Uterus (tissue), 4 donors: ENCODE measurements around the gene HOXA11. TPM values are rescaled to one million over a fixed set of nuclear protein-coding genes. Genes with fewer than 3 reads are reported as not detected.

Experiments
- DNase-seq, 2 donors: peaks; one replicate each; pipeline ENCODE4 v3.0.0-alpha.2; 2019 to 2020
- H3K27ac ChIP-seq, 2 donors: fragments of 200-600 bp; sonication (generic); 1 replicate in 1 of 2; 2 replicates in 1 of 2; pipeline ENCODE4 v1.5.1; 2016 to 2018
- H3K27me3 ChIP-seq, 2 donors: fragments of 200-600 bp; sonication (generic); one replicate each; pipeline ENCODE4 v1.5.1; 2018 to 2019; ENCODE audit warnings: control low read depth in 1 of 2
- H3K36me3 ChIP-seq, 2 donors: fragments of 200-600 bp; sonication (generic); one replicate each; pipeline ENCODE4 v1.5.1; 2019; ENCODE audit warnings: control low read depth in 1 of 2
- H3K4me1 ChIP-seq, 2 donors: fragments of 200-600 bp; sonication (generic); one replicate each; pipeline ENCODE4 v1.5.1; 2018 to 2019; ENCODE audit warnings: control low read depth in 1 of 2
- H3K4me3 ChIP-seq, 2 donors: fragments of 200-600 bp; sonication (generic); 1 replicate in 1 of 2; 2 replicates in 1 of 2; pipeline ENCODE4 v1.5.1; 2018 to 2019; ENCODE audit warnings: mild to moderate bottlenecking in 1 of 2
- H3K9me3 ChIP-seq, 2 donors: fragments of 200-600 bp; sonication (generic); one replicate each; pipeline ENCODE4 v1.5.1; 2019; ENCODE audit warnings: control low read depth in 1 of 2
- CTCF ChIP-seq, 4 experiments: fragments of 200-600 bp in 2 of 4; fragments of 450-650 bp in 2 of 4; sonication (generic) in 2 of 4; IDR thresholded peaks; one replicate each; pipeline ENCODE4 v1.5.1; 2016 to 2019; ENCODE audit warnings: antibody characterized with exemption in 4 of 4, mild to moderate bottlenecking in 2 of 4, moderate library complexity in 1 of 4
- POLR2A ChIP-seq, 2 donors: fragments of 450-650 bp; IDR thresholded peaks; one replicate each; pipeline ENCODE4 v1.6.1; 2016; ENCODE audit warnings: antibody characterized with exemption in 2 of 2, mild to moderate bottlenecking in 1 of 2, moderate library complexity in 1 of 2
- intact Hi-C: fragments of 100-400 bp; cut with DNase I; formaldehyde crosslinking; loops from one replicate; pipeline ENCODE4 v1.15.1; 2023; ENCODE audit warnings: low total_unique reads
- total RNA-seq, 4 donors: library from RNA; depleted of rRNA in 3 of 4; stranded (reverse); fragments of >200 nt in 3 of 4; gene quantifications; one replicate each; pipeline versions ENCODE4 v1.1.0 to v1.2.4, GENCODE V29; 2014 to 2023
- donor health status: DM: yes; HTN: yes; CAD: no.

HOXA11 gene
- total RNA-seq, 4 donors from 2014 or later, result 32.4 to 82.0 (median 57.8) TPM

- no peaks in the 10 kb centered on the region for H3K9me3 ChIP-seq
- H3K27ac ChIP-seq, result peak overlapping the region in 1 of 2 donors; percentile 64
- no peaks in the 10 kb centered on the region for H3K27me3 ChIP-seq
- intact Hi-C loops, result no loop called here
- H3K36me3 ChIP-seq, result no peaks in the 10 kb centered on the region
- no peak overlapping the region for H3K4me3 ChIP-seq
- no peak for DNase-seq
- peaks cover 0 to 3% of the 10 kb centered on the region in 2 donors for H3K4me1 ChIP-seq
- no peak for TF ChIP-seq POLR2A (IDR thresholded peaks at IDR 0.05)
Measured at GRCh38 chr7:27138472-27138871, 46.6 kb downstream of the HOXA11 start.

GRCh38 chr7:27137640-27138315, 47.3 kb downstream of the HOXA11 start:
- no peak for DNase-seq
- no peaks in the 10 kb centered on the region for H3K27me3 ChIP-seq
- H3K27ac ChIP-seq, result peak overlapping the region; percentile 38 to 64
- no peaks in the 10 kb centered on the region for H3K9me3 ChIP-seq
- H3K4me3 ChIP-seq, result no peak overlapping the region
- intact Hi-C loops, result no loop called here
- H3K4me1 ChIP-seq, result peaks cover 0 to 3% of the 10 kb centered on the region in 2 donors
- no peak for TF ChIP-seq CTCF (IDR thresholded peaks at IDR 0.05)
- TF ChIP-seq POLR2A (IDR thresholded peaks at IDR 0.05), result no peak
- H3K36me3 ChIP-seq, result no peaks in the 10 kb centered on the region

- DNase-seq, result peak; percentile 59 to 74
- TF ChIP-seq POLR2A (IDR thresholded peaks at IDR 0.05) (no peak), CTCF (IDR thresholded peaks at IDR 0.05) (no peak)
- H3K27me3 ChIP-seq, result no peaks in the 10 kb centered on the region
- H3K9me3 ChIP-seq, result no peaks in the 10 kb centered on the region
- H3K4me1 ChIP-seq, result peaks cover 0 to 3% of the 10 kb centered on the region in 2 donors
- intact Hi-C loops, result no loop called here
- H3K4me3 ChIP-seq, result no peak overlapping the region
- peak overlapping the region in 1 of 2 donors; percentile 45 for H3K27ac ChIP-seq
- H3K36me3 ChIP-seq, result no peaks in the 10 kb centered on the region
Measured at GRCh38 chr7:27134392-27134791, 50.6 kb downstream of the HOXA11 start.

GRCh38 chr7:27133409-27134231, 51.4 kb downstream of the HOXA11 start:
- Histone ChIP-seq H3K27ac (peak overlapping the region; percentile 4 to 45), H3K4me3 (no peak overlapping the region), H3K4me1 (peaks cover 0 to 3% of the 10 kb centered on the region in 2 donors), H3K36me3 (no peaks in the 10 kb centered on the region), H3K27me3 (no peaks in the 10 kb centered on the region), H3K9me3 (no peaks in the 10 kb centered on the region)
- TF ChIP-seq POLR2A (IDR thresholded peaks at IDR 0.05), result no peak
- no peak for TF ChIP-seq CTCF (IDR thresholded peaks at IDR 0.05)
- DNase-seq, result no peak
- intact Hi-C loops, result no loop called here

GRCh38 chr7:27132978-27133377, 52.1 kb downstream of the HOXA11 start:
- Histone ChIP-seq H3K4me3 (no peak overlapping the region), H3K4me1 (peaks cover 0 to 3% of the 10 kb centered on the region in 2 donors), H3K36me3 (no peaks in the 10 kb centered on the region), H3K9me3 (no peaks in the 10 kb centered on the region), H3K27me3 (no peaks in the 10 kb centered on the region), H3K27ac (peak overlapping the region; percentile 4 to 6)
- intact Hi-C loops, result no loop called here
- no peak for DNase-seq
- no peak for TF ChIP-seq POLR2A (IDR thresholded peaks at IDR 0.05)
- TF ChIP-seq CTCF (IDR thresholded peaks at IDR 0.05), result no peak
